H1 (cell line): Measurements from ENCODE around the gene ZNF311. TPM values are rescaled to one million over a fixed set of nuclear protein-coding genes. Genes with fewer than 3 reads are reported as not detected.
A peak's percentile ranks its signal among the peaks of the same experiment; 100 is the strongest.

Experiments used
- CTCF ChIA-PET: fragments of 300-600 bp; sonication (Branson Sonifier 250); formaldehyde crosslinking; loops from one replicate; lab custom pipeline; 2021; ENCODE audit not compliant: partially characterized antibody; lab: Charles Lee
- POLR2A ChIA-PET: fragments of 300-600 bp; sonication (Branson Sonifier 250); formaldehyde crosslinking; loops from one replicate; lab custom pipeline; 2021; ENCODE audit warnings: inconsistent platforms; ENCODE audit not compliant: partially characterized antibody; lab: Charles Lee
- DNase-seq, 2 experiments: peaks; one replicate each; pipeline versions ENCODE4 v3.0.0 to v3.0.0-alpha.2; 2010 to 2022; ENCODE audit warnings: low spot score in 2 of 2, low read depth in 1 of 2, mixed read lengths in 1 of 2
- FAIRE-seq: peaks from 2 replicates; lab custom pipeline; 2011; peaks lifted over from hg19 to GRCh38; lab: Jason Lieb, UNC
- H2AFZ ChIP-seq: 2 replicates; pipeline ENCODE4 v1.8.1; 2012; ENCODE audit warnings: low read length, inconsistent platforms
- H2AK5ac ChIP-seq: 2 replicates; pipeline ENCODE4 v1.6.1; 2013; ENCODE audit warnings: low read depth, low read length
- H2BK120ac ChIP-seq: replicated peaks from 2 replicates; pipeline ENCODE3; 2013; ENCODE audit warnings: low read depth, low read length, inconsistent platforms
- H2BK12ac ChIP-seq: 2 replicates; pipeline ENCODE4 v1.6.1; 2013; ENCODE audit warnings: low read depth, low read length
- H2BK15ac ChIP-seq: 2 replicates; pipeline ENCODE4 v1.6.1; 2013; ENCODE audit warnings: low read length
- H2BK20ac ChIP-seq: 2 replicates; pipeline ENCODE4 v1.6.1; 2013; ENCODE audit warnings: low read length
- H2BK5ac ChIP-seq: 2 replicates; pipeline ENCODE4 v1.6.1; 2013; ENCODE audit warnings: low read depth, low read length
- H3K14ac ChIP-seq: 2 replicates; pipeline ENCODE4 v1.6.1; 2013; ENCODE audit warnings: inconsistent platforms; ENCODE audit not compliant: insufficient read length
- H3K18ac ChIP-seq: 2 replicates; pipeline ENCODE4 v1.6.1; 2013; ENCODE audit warnings: low read length; ENCODE audit errors: extremely low read depth
- H3K23ac ChIP-seq: 2 replicates; pipeline ENCODE4 v1.6.1; 2013; ENCODE audit warnings: inconsistent platforms; ENCODE audit not compliant: insufficient read length
- H3K23me2 ChIP-seq: 2 replicates; pipeline ENCODE4 v1.6.1; 2013; ENCODE audit warnings: low read depth, low read length
- H3K27ac ChIP-seq: 2 replicates; pipeline ENCODE4 v1.6.1; 2011; ENCODE audit warnings: low read depth, low read length, inconsistent platforms
- H3K27me3 ChIP-seq, 4 experiments: replicated peaks in 1 of 4; 1 replicate in 1 of 4; 2 replicates in 3 of 4; pipeline versions ENCODE4 v1.6.1 to v1.8.1; 2011 to 2013; ENCODE audit warnings: low read length in 3 of 4, mild to moderate bottlenecking in 3 of 4, inconsistent platforms in 2 of 4, mixed read lengths in 2 of 4, moderate library complexity in 1 of 4; ENCODE audit not compliant: control insufficient read depth in 3 of 4, insufficient read depth in 3 of 4; ENCODE audit errors: extremely low read depth in 1 of 4
- H3K36me3 ChIP-seq, 4 experiments: 2 replicates each; pipeline versions ENCODE4 v1.6.1 to v1.8.1; 2011 to 2013; ENCODE audit warnings: mild to moderate bottlenecking in 4 of 4, low read length in 3 of 4, moderate library complexity in 2 of 4, control low read depth in 1 of 4, inconsistent platforms in 1 of 4; ENCODE audit not compliant: insufficient read depth in 4 of 4, control insufficient read depth in 2 of 4
- H3K4ac ChIP-seq: replicated peaks from 2 replicates; pipeline ENCODE3; 2013; ENCODE audit warnings: low read length, low read depth, mixed read lengths, inconsistent platforms; ENCODE audit not compliant: insufficient read length
- H3K4me1 ChIP-seq, 4 experiments: replicated peaks in 1 of 4; 1 replicate in 1 of 4; 2 replicates in 3 of 4; pipeline versions ENCODE4 v1.6.1 to v1.8.1; 2011 to 2013; ENCODE audit warnings: low read length in 3 of 4, inconsistent platforms in 2 of 4, mixed read lengths in 1 of 4; ENCODE audit not compliant: insufficient read depth in 4 of 4, control insufficient read depth in 3 of 4
- H3K4me2 ChIP-seq, 2 experiments: 2 replicates each; pipeline versions ENCODE4 v1.6.1 to v1.8.1; 2011 to 2013; ENCODE audit warnings: low read depth in 2 of 2, low read length in 2 of 2, control low read depth in 1 of 2, inconsistent platforms in 1 of 2, mild to moderate bottlenecking in 1 of 2; ENCODE audit not compliant: insufficient read depth in 1 of 2
- H3K4me3 ChIP-seq, 4 experiments: fragments of 200-600, 300-600 bp in 1 of 4; sonication (generic), shearing (Covaris generic), sonication (Bioruptor Twin) in 1 of 4; 2 replicates each; pipeline versions ENCODE4 v1.5.1 to v1.8.1; 2011 to 2016; ENCODE audit warnings: low read length in 4 of 4, low read depth in 3 of 4, control low read depth in 2 of 4, inconsistent platforms in 2 of 4, mild to moderate bottlenecking in 2 of 4, mixed read lengths in 1 of 4, moderate library complexity in 1 of 4; ENCODE audit not compliant: insufficient read depth in 2 of 4; ENCODE audit errors: extremely low read depth in 1 of 4
- H3K56ac ChIP-seq: replicated peaks from 2 replicates; pipeline ENCODE3; 2013; ENCODE audit warnings: low read depth, mild to moderate bottlenecking, mixed read lengths, low read length, inconsistent platforms; ENCODE audit not compliant: insufficient read length
- H3K79me1 ChIP-seq: 2 replicates; pipeline ENCODE4 v1.6.1; 2013; ENCODE audit warnings: low read depth, low read length, control low read depth
- H3K79me2 ChIP-seq, 2 experiments: 2 replicates each; pipeline versions ENCODE4 v1.6.1 to v1.8.1; 2012 to 2013; ENCODE audit warnings: low read length in 2 of 2, mild to moderate bottlenecking in 2 of 2, inconsistent platforms in 1 of 2; ENCODE audit not compliant: insufficient read depth in 2 of 2, control insufficient read depth in 1 of 2
- H3K9ac ChIP-seq, 4 experiments: replicated peaks in 1 of 4; 1 replicate in 1 of 4; 2 replicates in 3 of 4; pipeline versions ENCODE4 v1.6.1 to v1.8.1; 2011 to 2013; ENCODE audit warnings: low read depth in 3 of 4, low read length in 3 of 4, control low read depth in 2 of 4, mild to moderate bottlenecking in 2 of 4, moderate library complexity in 2 of 4, inconsistent platforms in 1 of 4; ENCODE audit errors: extremely low read depth in 1 of 4
- H3K9me3 ChIP-seq, 2 experiments: 2 replicates each; pipeline versions ENCODE4 v1.6.1 to v1.8.1; 2012 to 2013; ENCODE audit warnings: mild to moderate bottlenecking in 2 of 2, moderate library complexity in 2 of 2, control low read depth in 1 of 2, inconsistent platforms in 1 of 2, low read depth in 1 of 2, low read length in 1 of 2, mixed read lengths in 1 of 2; ENCODE audit not compliant: insufficient read depth in 2 of 2
- H4K20me1 ChIP-seq, 2 experiments: replicated peaks in 1 of 2; 2 replicates each; pipeline versions ENCODE3 to v1.8.1; 2011 to 2013; ENCODE audit warnings: inconsistent platforms in 2 of 2, low read length in 2 of 2, mild to moderate bottlenecking in 1 of 2; ENCODE audit not compliant: insufficient read depth in 2 of 2, control insufficient read depth in 1 of 2
- H4K5ac ChIP-seq: 2 replicates; pipeline ENCODE4 v1.6.1; 2013; ENCODE audit warnings: low read length, low read depth, mixed read lengths, inconsistent platforms; ENCODE audit not compliant: insufficient read length
- H4K8ac ChIP-seq: 2 replicates; pipeline ENCODE4 v1.8.0; 2013; ENCODE audit warnings: mild to moderate bottlenecking, moderate library complexity, low read length, inconsistent platforms; ENCODE audit not compliant: insufficient read depth; ENCODE audit errors: extremely low read depth
- H4K91ac ChIP-seq: replicated peaks from 2 replicates; pipeline ENCODE3; 2013; ENCODE audit warnings: low read length, mixed read lengths, inconsistent platforms; ENCODE audit not compliant: insufficient read length
- CTCF ChIP-seq, 3 experiments: IDR thresholded peaks; 1 replicate in 2 of 3; 2 replicates in 1 of 3; pipeline versions ENCODE4 v1.5.1 to v1.6.1; 2011; ENCODE audit warnings: low read length in 3 of 3, mild to moderate bottlenecking in 3 of 3, inconsistent platforms in 2 of 3, low read depth in 1 of 3, moderate library complexity in 1 of 3; ENCODE audit not compliant: insufficient read depth in 1 of 3; ENCODE audit errors: control extremely low read depth in 1 of 3
- HDAC2 ChIP-seq, 2 experiments: fragments of 300-600 bp in 1 of 2; sonication (generic) in 1 of 2; IDR thresholded peaks; 2 replicates each; pipeline ENCODE4 v1.6.1; 2011 to 2012; ENCODE audit warnings: low read depth in 2 of 2, low read length in 2 of 2, mild to moderate bottlenecking in 2 of 2, moderate library complexity in 2 of 2, borderline replicate concordance in 1 of 2, inconsistent platforms in 1 of 2
- WGBS, 2 experiments: shearing (Covaris generic) in 1 of 2; methylation state at CpG; one replicate each; pipeline versions ENCODE4 v1.1.6 to v1.1.7; 2013 to 2015; ENCODE audit warnings: low lambda C conversion rate in 2 of 2, mixed read lengths in 2 of 2, inconsistent platforms in 1 of 2, low coverage in 1 of 2, missing lambda C conversion rate in 1 of 2; ENCODE audit not compliant: insufficient replicate concordance in 2 of 2, insufficient coverage in 1 of 2, insufficient read length in 1 of 2; ENCODE audit errors: extremely low coverage in 1 of 2, missing lambda C conversion rate in 1 of 2; 5-methylcytosine and 5-hydroxymethylcytosine counted together
- polyA plus RNA-seq, 7 experiments: library from polyadenylated mRNA; depleted of rRNA in 3 of 7; stranded (reverse) in 5 of 7; unstranded in 2 of 7; fragments of >200 nt in 5 of 7; fragments of 200-250 nt in 2 of 7; gene quantifications; 1 replicate in 5 of 7; 2 replicates in 1 of 7; 4 replicates in 1 of 7; pipeline versions ENCODE4 v1.2.1 to v1.2.3, GENCODE V29; 2011 to 2013; ENCODE audit warnings: missing spikeins in 2 of 7, mixed read lengths in 2 of 7
- total RNA-seq: library from RNA; stranded (reverse); fragmentation: NEBNext Ultra II Directional; extraction: Animal tissue kit (Norgen Biotek cat#: 25700); gene quantifications from 2 replicates; pipeline ENCODE4 v1.2.1, GENCODE V29; 2021

Gene ZNF311
- total and polyA plus RNA-seq, 2 of the 8 experiments (the other 6 are each of a cell fraction or from before 2014, with no cell fraction given): 1.9 to 4.2 TPM

DNA sequence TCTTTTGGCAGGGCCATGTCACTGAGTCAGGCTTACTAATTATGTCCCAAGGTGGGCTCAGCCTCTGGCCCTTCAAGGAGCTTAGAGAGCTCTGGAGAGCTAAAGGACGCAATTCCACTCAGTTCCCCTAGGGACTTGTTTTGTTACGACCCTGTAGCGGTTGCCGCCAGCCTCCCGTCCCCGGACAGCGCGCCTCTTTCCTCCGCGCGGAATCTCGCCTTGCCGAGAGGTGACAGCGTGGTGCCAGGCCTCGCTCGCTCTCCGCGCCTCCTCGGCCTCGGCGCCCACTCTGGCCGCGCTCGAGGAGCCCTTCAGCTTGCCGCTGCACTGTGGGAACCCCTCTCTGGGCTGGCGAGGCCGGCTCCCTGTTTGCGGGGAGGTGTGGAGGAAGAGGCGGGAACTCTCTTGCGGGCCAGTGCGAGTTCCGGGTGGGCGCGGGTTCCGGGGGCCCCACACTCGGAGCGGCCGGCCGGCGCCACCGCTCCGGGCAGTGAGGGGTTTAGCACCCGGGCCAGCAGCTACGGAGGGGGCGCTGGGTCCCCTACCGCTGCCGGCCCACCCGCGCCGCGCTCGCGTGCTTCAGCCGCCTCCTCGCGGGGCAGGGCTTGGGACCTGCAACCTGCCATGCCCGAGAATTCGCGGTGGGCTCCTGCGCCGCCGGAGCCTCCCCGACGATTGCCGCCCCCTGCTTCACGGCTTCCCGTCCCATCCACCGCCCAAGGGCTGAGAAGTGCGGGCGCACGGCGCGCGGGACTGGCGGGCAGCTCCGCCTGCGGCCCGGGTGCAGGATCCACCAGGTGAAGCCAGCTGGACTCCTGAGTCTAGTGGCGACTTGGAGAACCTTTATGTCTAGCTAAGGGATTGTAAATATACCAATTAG, 9.9 kb upstream of the ZNF311 start:
- no peak overlapping the region for H2AFZ ChIP-seq

More for the DNA sequence above, 9.9 kb upstream of the ZNF311 start:
- Histone ChIP-seq H3K4ac (no peak overlapping the region), H2BK20ac (no peak overlapping the region), H2BK15ac (no peak overlapping the region), H2AK5ac (no peak overlapping the region), H2BK5ac (no peak overlapping the region), H4K20me1 (peaks cover 0 to 2% of the 10 kb centered on the region in 2 experiments), H3K27ac (no peak overlapping the region), H3K56ac (no peak overlapping the region), H4K5ac (no peak overlapping the region), H3K23me2 (peaks cover 6% of the 10 kb centered on the region), H3K79me2 (no peaks in the 10 kb centered on the region), H4K8ac (peak overlapping the region; percentile 37; the same call in 1 of the 2 replicates), H3K4me1 (no peaks in the 10 kb centered on the region), H2BK12ac (no peak overlapping the region), H3K9me3 (peaks cover 0 to 13% of the 10 kb centered on the region in 2 experiments; a peak in 1 of 4 replicates), H3K23ac (no peak overlapping the region), H3K79me1 (no peaks in the 10 kb centered on the region), H3K4me3 (no peak overlapping the region)
- DNase-seq: no peak
- ChIA-PET POLR2A (interaction anchor here (0.6 to 2.3 kb wide), 6 partner anchors 11 to 304 kb away, joined by 3 to 7 read pairs (median 4); no protein-coding TSS in a partner anchor), CTCF (interaction anchor here (0.6 to 5.0 kb wide), 27 partner anchors 8 to 317 kb away, joined by 3 to 42 read pairs (median 4); no protein-coding TSS in a partner anchor)
- TF ChIP-seq HDAC2 (IDR thresholded peaks at IDR 0.05; ENCODE audit: borderline replicate concordance in 1 of 2, low read depth in 2 of 2, low read length in 2 of 2) (no peak), CTCF (IDR thresholded peaks at IDR 0.05; ENCODE audit: control extremely low read depth in 1 of 3, insufficient read depth in 1 of 3, low read depth in 1 of 3, low read length in 3 of 3) (peak in 1 of 3 experiments; percentile 28; a peak in 1 of 4 replicates)
- TF ChIP-seq, all 59 proteins: peak for 1
- no peak overlapping the region for H3K18ac ChIP-seq
- no peak for FAIRE-seq
- H4K91ac ChIP-seq: no peak overlapping the region
- no peaks in the 10 kb centered on the region for H3K36me3 ChIP-seq
- peaks cover 0 to 11% (median 6%) of the 10 kb centered on the region in 4 experiments; a peak in 5 of 7 replicates for H3K27me3 ChIP-seq
- H3K9ac ChIP-seq: no peak overlapping the region
- no peak overlapping the region for H3K14ac ChIP-seq
- H2BK120ac ChIP-seq: no peak overlapping the region
- 95% methylated on average over 47 of the region's 79 CpGs; no CpG with 5 or more reads in 1 of the 2 experiments for WGBS, 2 experiments
- H3K4me2 ChIP-seq: no peak overlapping the region
